Spleen (tissue), 11 donors: ENCODE results near the gene GNMT. TPM values are rescaled to one million over a fixed set of nuclear protein-coding genes. Genes with fewer than 3 reads are reported as not detected.
A peak's percentile ranks its signal among the peaks of the same experiment; 100 is the strongest.

Experiments used
- DNase-seq: peaks from one replicate; pipeline ENCODE4 v3.0.0-alpha.2; 2020
- H3K27ac ChIP-seq, 8 donors: fragments of 200-600 bp; sonication (generic) in 7 of 8; 1 replicate in 4 of 8; 2 replicates in 4 of 8; pipeline versions ENCODE4 v1.5.0 to v1.8.0; 2016 to 2021; ENCODE audit warnings: inconsistent platforms in 4 of 8, mild to moderate bottlenecking in 4 of 8, moderate library complexity in 1 of 8
- H3K27me3 ChIP-seq, 7 donors: fragments of 200-600 bp; sonication (generic) in 6 of 7; replicated peaks in 1 of 7; 1 replicate in 4 of 7; 2 replicates in 3 of 7; pipeline versions ENCODE4 v1.5.0 to v1.8.0; 2016 to 2021; ENCODE audit warnings: inconsistent platforms in 3 of 7, mild to moderate bottlenecking in 1 of 7
- H3K36me3 ChIP-seq, 6 donors: fragments of 200-600 bp; sonication (generic) in 5 of 6; 1 replicate in 4 of 6; 2 replicates in 2 of 6; pipeline versions ENCODE4 v1.5.0 to v1.8.0; 2016 to 2021; ENCODE audit warnings: inconsistent platforms in 2 of 6
- H3K4me1 ChIP-seq, 6 donors: fragments of 200-600 bp; sonication (generic) in 5 of 6; 1 replicate in 3 of 6; 2 replicates in 3 of 6; pipeline versions ENCODE4 v1.5.0 to v1.8.0; 2016 to 2021; ENCODE audit warnings: inconsistent platforms in 3 of 6
- H3K4me3 ChIP-seq, 8 donors: fragments of 200-600 bp; sonication (generic) in 7 of 8; 1 replicate in 4 of 8; 2 replicates in 4 of 8; pipeline versions ENCODE4 v1.5.0 to v1.8.0; 2016 to 2021; ENCODE audit warnings: inconsistent platforms in 4 of 8, mild to moderate bottlenecking in 4 of 8, moderate library complexity in 2 of 8
- H3K9me3 ChIP-seq, 8 donors: fragments of 200-600 bp; sonication (generic) in 7 of 8; 1 replicate in 4 of 8; 2 replicates in 4 of 8; pipeline versions ENCODE4 v1.5.0 to v1.8.0; 2016 to 2021; ENCODE audit warnings: inconsistent platforms in 4 of 8
- POLR2A ChIP-seq, 3 donors: fragments of 450-650 bp; IDR thresholded peaks; one replicate each; pipeline ENCODE4 v1.5.1; 2017; ENCODE audit warnings: antibody characterized with exemption in 3 of 3, mild to moderate bottlenecking in 1 of 3
- POLR2AphosphoS5 ChIP-seq, 3 donors: sonication (generic); formaldehyde crosslinking; IDR thresholded peaks; one replicate each; pipeline ENCODE4 v1.5.1; 2017; ENCODE audit warnings: antibody characterized with exemption in 3 of 3
- WGBS, 5 donors: extraction: QIAGEN DNeasy Blood & Tissue Kit in 3 of 5; methylation state at CpG; one replicate each; pipeline versions ENCODE4 v1.1.5 to v1.1.7; 2013 to 2018; 5-methylcytosine and 5-hydroxymethylcytosine counted together
- intact Hi-C: fragments of 100-400 bp; cut with DNase I; formaldehyde crosslinking; loops from one replicate; pipeline ENCODE4 v1.15.0; 2023; ENCODE audit warnings: low total_unique reads
- polyA plus RNA-seq, 3 donors: library from polyadenylated mRNA; stranded (reverse); fragments of 200-250 nt; gene quantifications; one replicate each; pipeline ENCODE4 v1.2.1, GENCODE V29; 2013
- total RNA-seq, 7 donors: library from RNA; depleted of rRNA in 3 of 7; stranded (reverse); fragments of >200 nt in 3 of 7; fragmentation: NEBNext Ultra II Directional in 4 of 7; extraction: Animal tissue kit (Norgen Biotek cat#: 25700) in 4 of 7; gene quantifications; one replicate each; pipeline versions ENCODE4 v1.1.0 to v1.2.1, GENCODE V29; 2016 to 2021
- TF ChIP-seq, protein P1 (sequence below), 11 experiments: fragments of 200-600 bp in 7 of 11; fragments of 450-650 bp in 4 of 11; sonication (generic) in 4 of 11; IDR thresholded peaks in 8 of 11; conservative IDR thresholded peaks in 3 of 11; 1 replicate in 7 of 11; 2 replicates in 4 of 11; pipeline versions ENCODE4 v1.4.0 to v1.8.0; 2016 to 2021; ENCODE audit warnings: antibody characterized with exemption in 11 of 11, inconsistent platforms in 4 of 11, mild to moderate bottlenecking in 1 of 11
- donor health status: healthy with polysubstance abuse.
- donor health status: DM: no; HTN: no; CAD: no; lungs with moderate emphysema.
- donor health status: DM: no; HTN: no; CAD: no.
- donor health status: Bipolar disorder and iron deficiency.
- donor health status: healthy.
- donor health status: DM: no; HTN: no; CAD: no.
- donor health status: DM: yes; HTN: yes; CAD: no.

The GNMT gene
- total and polyA plus RNA-seq, 10 donors, result 0.68 to 3.0 (median 2.0) TPM

DNA sequence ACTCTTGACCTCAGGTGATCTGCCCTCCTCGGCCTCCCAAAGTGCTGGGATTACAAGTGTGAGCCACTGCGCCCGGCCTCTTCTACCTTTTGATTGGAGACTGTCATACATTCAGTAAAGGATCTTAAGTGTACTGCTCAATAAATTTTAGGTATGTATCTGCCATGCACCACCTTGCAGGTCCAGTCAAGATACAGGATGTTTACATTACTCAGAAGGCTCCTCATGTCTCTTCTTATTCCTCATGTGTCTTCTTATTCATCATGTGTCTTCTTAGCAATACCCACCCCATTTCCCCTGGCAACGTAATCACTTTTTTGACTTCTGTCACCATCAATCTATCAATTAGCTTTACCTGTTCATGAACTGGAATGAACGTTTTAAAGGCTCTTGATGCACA is 45.3 kb downstream of the GNMT start:
- Histone ChIP-seq H3K27me3 (no peaks in the 10 kb centered on the region), H3K36me3 (peaks cover 0 to 84% (median 44%) of the 10 kb centered on the region in 6 donors), H3K27ac (no peak overlapping the region), H3K4me3 (no peak overlapping the region), H3K4me1 (peaks cover 0 to 9% (median 0%) of the 10 kb centered on the region in 6 donors), H3K9me3 (no peaks in the 10 kb centered on the region)
- 93 to 97% (median 94%) methylated on average over 5 of the region's 5 CpGs for WGBS, 5 donors
- DNase-seq, result no peak
- TF ChIP-seq POLR2A (IDR thresholded peaks at IDR 0.05), result no peak
- TF ChIP-seq POLR2AphosphoS5 (IDR thresholded peaks at IDR 0.05), result no peak
- TF ChIP-seq, protein P1, sequence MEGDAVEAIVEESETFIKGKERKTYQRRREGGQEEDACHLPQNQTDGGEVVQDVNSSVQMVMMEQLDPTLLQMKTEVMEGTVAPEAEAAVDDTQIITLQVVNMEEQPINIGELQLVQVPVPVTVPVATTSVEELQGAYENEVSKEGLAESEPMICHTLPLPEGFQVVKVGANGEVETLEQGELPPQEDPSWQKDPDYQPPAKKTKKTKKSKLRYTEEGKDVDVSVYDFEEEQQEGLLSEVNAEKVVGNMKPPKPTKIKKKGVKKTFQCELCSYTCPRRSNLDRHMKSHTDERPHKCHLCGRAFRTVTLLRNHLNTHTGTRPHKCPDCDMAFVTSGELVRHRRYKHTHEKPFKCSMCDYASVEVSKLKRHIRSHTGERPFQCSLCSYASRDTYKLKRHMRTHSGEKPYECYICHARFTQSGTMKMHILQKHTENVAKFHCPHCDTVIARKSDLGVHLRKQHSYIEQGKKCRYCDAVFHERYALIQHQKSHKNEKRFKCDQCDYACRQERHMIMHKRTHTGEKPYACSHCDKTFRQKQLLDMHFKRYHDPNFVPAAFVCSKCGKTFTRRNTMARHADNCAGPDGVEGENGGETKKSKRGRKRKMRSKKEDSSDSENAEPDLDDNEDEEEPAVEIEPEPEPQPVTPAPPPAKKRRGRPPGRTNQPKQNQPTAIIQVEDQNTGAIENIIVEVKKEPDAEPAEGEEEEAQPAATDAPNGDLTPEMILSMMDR (IDR thresholded peaks at IDR 0.05 in 8 of 11, conservative IDR thresholded peaks at IDR 0.05 in 3 of 11), result no peak
- intact Hi-C loops, result no loop called here

DNA sequence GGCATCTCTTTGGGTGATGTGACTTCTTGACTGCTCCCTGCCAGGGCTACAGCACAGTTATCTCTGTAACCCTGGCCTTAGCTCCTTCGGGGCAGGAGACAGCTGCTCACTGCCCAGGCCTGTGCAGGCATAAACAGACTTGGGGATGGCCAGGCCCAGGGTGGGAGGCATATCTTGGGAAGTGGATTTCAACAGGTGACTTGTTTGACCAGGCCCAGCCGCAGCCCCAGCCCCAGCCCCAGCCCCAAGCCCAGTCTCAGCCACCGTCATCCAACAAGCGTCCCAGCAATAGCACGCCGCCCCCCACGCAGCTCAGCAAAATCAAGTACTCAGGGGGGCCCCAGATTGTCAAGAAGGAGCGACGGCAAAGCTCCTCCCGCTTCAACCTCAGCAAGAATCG is 45.7 kb downstream of the GNMT start:
- Histone ChIP-seq H3K4me1 (peaks cover 0 to 13% (median 0%) of the 10 kb centered on the region in 6 donors), H3K9me3 (no peaks in the 10 kb centered on the region), H3K27me3 (no peaks in the 10 kb centered on the region), H3K4me3 (no peak overlapping the region), H3K27ac (no peak overlapping the region), H3K36me3 (peaks cover 0 to 84% (median 48%) of the 10 kb centered on the region in 6 donors)
- 92 to 98% (median 94%) methylated on average over 11 of the region's 11 CpGs for WGBS, 5 donors
- DNase-seq, result no peak
- intact Hi-C loops, result no loop called here
- TF ChIP-seq POLR2A (IDR thresholded peaks at IDR 0.05), result no peak
- no peak for TF ChIP-seq POLR2AphosphoS5 (IDR thresholded peaks at IDR 0.05)
- TF ChIP-seq, protein P1 (IDR thresholded peaks at IDR 0.05 in 8 of 11, conservative IDR thresholded peaks at IDR 0.05 in 3 of 11), result no peak

DNA sequence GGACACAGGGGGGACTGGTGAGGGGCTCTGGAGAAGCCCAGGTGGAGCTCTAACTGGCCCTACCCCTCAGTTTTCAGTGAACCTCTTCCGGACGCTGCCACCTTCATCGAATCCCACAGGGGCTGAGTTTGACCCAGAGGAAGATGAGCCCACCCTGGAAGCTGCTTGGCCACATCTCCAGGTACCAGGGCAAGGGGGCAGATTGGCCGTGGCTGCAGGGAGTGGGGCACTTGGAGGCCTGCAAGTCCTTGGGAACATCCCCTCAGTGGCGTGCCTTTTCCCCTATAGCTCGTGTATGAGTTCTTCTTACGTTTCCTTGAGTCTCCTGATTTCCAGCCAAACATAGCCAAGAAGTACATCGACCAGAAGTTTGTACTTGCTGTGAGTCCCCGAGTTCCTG is 46.6 kb downstream of the GNMT start:
- 93 to 95% (median 95%) methylated on average over 9 of the region's 9 CpGs for WGBS, 5 donors
- no peaks in the 10 kb centered on the region for H3K27me3 ChIP-seq
- no peak overlapping the region for H3K4me3 ChIP-seq
- no peak overlapping the region for H3K27ac ChIP-seq
- DNase-seq, result no peak
- peaks cover 0 to 21% (median 3%) of the 10 kb centered on the region in 6 donors for H3K4me1 ChIP-seq
- peak in 2 of 3 donors; percentile 1 to 15 for TF ChIP-seq POLR2AphosphoS5 (IDR thresholded peaks at IDR 0.05)
- TF ChIP-seq, protein P1 (IDR thresholded peaks at IDR 0.05 in 8 of 11, conservative IDR thresholded peaks at IDR 0.05 in 3 of 11), result no peak
- intact Hi-C loops, result no loop called here
- peaks cover 0 to 92% (median 56%) of the 10 kb centered on the region in 6 donors for H3K36me3 ChIP-seq
- H3K9me3 ChIP-seq, result no peaks in the 10 kb centered on the region

DNA sequence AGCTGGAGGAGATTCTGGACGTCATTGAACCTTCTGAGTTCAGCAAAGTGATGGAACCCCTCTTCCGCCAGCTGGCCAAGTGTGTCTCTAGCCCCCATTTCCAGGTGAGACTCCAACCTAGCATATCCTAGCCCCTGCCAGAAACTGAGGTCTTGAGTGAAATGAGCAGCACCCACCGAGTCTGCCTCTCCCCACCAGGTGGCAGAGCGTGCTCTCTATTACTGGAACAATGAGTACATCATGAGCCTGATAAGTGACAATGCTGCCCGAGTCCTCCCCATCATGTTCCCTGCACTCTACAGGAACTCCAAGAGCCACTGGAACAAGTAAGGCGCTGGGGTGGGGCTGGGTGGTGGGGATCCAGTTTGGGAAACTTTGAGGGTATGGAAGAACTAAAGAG is 48.6 kb downstream of the GNMT start:
- TF ChIP-seq, protein P1 (IDR thresholded peaks at IDR 0.05 in 8 of 11, conservative IDR thresholded peaks at IDR 0.05 in 3 of 11), result peak in 7 of 11 experiments; percentile 14 to 50 (median 33)
- TF ChIP-seq POLR2AphosphoS5 (IDR thresholded peaks at IDR 0.05) (no peak), POLR2A (IDR thresholded peaks at IDR 0.05) (no peak)
- peaks cover 0 to 78% (median 58%) of the 10 kb centered on the region in 6 donors for H3K36me3 ChIP-seq
- H3K4me3 ChIP-seq, result no peak overlapping the region
- WGBS, 5 donors, result 72 to 86% (median 76%) methylated on average over 4 to 6 of the region's 6 CpGs
- no peaks in the 10 kb centered on the region for H3K9me3 ChIP-seq
- DNase-seq, result no peak
- peaks cover 12 to 36% (median 16%) of the 10 kb centered on the region in 6 donors for H3K4me1 ChIP-seq
- intact Hi-C loops, result no loop called here
- H3K27me3 ChIP-seq, result no peaks in the 10 kb centered on the region
- H3K27ac ChIP-seq, result no peak overlapping the region
